Hypothalamus (tissue), 51 donors: ENCODE data around the gene GRM4.

Source experiments
- DNase-seq, 51 donors: peaks; one replicate each; lab custom pipeline; 2025; lab: John Stamatoyannopoulos, UW

GRM4 gene

DNA sequence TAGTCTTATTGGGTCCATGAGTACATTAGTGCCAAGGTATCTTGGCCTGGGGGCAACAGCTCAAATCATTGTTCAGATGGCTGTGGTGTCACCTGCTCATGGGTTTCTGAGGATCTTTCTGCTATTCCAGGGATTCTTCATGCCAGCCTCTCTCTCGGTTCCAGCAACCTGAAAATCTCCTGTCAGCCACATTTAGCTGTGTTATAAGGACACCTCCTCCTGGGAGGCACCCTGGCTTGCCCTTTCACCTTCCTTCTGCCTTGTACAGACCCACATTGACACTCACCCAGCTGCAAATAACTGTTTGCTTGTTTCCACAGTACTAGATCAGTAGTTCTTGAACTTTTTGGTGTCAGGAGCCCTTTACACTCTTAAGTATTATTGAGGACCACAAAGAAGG is 159.9 kb downstream of the GRM4 start:
- no peak for DNase-seq

DNA sequence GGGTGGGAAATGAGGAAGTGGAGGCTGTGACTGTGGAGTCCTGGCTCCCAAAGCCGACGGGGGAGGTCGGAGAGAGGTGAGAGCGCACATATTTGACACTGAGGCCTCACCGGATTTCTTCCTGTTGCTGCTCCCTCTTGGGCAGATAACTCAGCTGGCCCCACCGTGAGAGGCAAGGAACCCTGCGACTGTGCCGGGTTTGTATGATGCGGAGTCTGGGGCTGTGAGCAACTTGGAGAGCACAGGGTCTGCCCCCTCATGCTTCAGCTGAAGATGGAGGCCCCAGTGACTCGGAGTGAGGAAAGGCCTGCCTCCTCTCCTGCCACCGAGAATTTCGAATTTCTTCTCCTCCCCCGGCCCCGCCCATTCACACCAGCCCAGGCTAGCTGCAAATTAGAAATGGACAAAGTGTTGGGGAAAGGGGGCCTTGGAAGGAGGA is 160.6 kb downstream of the GRM4 start:
- no peak for DNase-seq

DNA sequence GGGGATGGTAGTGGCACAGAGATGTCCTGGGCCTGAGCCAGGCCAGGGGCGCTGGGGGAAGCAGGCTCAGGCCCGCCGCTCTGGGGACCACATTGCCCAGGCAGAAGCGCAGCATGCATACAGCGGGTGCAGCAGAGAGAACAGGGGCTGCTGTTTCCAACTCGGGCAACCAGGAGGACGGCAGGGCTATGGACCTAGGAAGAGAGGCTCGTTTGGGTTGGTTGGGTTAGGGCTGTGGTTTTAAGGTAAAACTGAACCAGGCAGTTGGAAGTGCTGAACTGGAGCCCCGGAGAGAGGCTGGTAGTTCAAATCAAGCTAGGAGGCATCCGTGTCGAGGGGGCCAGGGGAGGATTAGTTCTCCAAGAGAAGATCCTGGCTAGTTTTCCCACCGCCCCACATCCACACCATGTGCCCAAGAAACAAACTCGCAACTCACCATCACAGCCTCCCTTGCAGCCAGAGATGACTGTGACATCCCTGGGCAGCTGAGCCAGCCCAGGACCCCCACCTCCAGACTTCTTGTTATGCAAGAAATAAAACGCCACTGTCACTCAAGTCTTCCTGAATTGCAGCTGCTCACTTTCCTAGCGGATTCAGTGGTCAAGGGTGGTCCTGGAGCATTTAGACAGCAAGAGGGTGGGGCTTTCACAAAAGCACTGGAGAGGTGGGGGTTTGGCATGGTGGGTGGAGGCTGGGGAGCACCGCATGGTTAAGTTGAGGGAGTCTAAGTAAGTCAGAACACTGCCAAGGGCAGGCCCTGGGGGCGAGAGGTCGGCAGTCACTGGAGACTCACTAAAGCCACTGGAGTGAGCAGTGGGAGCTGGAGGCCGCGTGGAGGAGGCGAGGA is 161.2 kb downstream of the GRM4 start:
- peak in 1 of 51 donors; percentile 0 for DNase-seq

DNA sequence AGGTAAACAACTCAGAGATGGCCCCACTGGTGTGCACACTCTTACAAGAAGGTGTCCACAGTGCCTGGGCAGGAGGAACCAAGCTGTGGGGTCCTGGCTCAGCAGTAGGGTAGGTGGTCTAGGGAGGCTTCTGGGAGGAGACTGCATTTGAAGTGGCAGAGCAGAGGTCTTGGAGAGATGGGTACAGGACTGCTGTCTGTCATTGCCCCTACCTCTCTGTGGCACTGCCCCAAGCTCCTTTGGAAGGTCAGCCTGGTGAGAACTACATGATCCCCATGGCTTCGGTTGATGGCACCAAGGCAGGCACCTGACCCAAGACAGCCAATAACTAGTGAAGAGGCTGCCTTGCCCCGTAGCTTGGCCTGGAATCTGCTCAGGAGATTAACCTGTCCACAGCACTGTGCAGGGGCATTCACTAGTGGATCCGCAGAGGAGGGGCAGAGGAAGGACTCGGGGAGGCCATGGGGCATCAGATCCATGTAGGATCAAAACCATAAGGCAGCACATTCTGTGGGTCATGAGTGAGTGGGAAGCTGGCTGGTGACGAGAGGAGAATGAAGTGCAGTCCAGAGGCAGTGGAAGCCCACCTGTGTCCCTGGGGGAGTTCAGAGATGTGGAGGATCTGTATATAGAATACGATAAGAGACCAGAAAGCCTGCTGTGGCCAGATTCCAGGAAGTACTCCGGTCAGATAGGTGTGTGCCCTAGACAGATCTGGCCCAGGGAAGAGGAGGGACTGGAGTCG is 162.0 kb downstream of the GRM4 start:
- DNase-seq, result no peak

DNA sequence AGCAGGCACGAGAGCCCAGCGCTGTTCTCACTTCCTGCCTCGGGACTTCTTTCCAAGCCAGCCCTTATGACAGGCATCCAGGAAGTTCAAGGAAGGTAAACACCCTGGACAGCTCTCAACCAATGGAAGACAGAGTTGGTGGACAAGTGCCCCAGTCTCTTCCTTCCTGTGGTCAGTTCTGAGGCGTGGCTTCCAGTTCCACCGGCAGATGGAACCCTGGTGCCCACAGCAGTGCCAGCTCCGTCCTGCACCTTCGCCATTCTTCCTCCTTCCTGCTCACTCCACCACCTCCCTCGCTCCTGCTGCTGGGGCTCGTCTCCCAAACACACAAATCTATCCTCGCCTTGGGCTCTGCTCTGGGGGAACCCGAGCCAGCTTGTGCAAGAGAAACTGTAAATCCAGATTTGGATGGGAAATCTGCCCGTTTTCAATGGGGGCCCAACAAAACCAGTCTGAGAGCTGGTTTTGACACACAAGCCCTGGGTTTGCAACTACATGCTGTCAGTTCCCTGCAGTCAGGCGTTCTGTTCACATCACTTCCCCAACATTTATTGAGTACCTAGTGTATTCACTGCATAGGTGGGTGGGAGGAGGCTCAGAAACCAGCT is 162.7 kb downstream of the GRM4 start:
- no peak for DNase-seq

DNA sequence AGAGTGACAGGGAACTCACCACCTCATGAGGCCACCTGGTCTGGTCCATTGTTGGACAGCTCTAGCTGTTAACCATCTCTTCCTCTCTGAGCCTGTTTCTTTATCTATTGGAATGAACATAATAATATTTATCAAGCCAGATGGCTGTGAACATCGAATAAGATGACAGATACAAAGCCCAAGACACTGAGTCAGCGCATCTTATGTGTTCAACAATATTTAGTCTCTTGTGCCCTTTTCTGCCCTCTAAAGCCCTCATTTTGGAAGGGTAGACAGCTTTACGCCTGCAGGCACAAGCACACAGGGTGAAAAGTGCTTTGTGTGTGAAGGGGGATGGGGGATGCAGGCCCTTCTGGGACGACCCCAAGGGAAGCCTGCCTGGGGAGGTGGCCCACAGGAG is 164.0 kb downstream of the GRM4 start:
- no peak for DNase-seq

DNA sequence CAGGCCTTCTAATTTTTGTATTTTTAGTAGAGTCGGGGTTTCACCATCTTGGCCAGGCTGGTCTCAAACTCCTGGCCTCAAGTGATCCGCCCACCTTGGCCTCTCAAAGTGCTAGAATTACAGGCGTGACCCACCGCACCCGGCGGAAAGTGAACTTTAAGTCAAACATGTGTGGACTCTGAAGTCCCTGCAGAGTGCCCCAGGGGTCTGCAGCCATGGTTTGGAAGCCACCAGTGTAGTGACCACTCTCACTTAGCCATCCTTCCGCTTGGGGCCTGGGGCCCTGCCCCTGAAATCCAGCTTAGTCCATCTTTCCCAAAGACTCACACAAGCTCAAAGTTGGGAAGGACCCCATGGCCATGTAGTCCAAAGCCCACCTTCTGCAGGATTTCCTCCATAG is 164.5 kb downstream of the GRM4 start:
- no peak for DNase-seq

DNA sequence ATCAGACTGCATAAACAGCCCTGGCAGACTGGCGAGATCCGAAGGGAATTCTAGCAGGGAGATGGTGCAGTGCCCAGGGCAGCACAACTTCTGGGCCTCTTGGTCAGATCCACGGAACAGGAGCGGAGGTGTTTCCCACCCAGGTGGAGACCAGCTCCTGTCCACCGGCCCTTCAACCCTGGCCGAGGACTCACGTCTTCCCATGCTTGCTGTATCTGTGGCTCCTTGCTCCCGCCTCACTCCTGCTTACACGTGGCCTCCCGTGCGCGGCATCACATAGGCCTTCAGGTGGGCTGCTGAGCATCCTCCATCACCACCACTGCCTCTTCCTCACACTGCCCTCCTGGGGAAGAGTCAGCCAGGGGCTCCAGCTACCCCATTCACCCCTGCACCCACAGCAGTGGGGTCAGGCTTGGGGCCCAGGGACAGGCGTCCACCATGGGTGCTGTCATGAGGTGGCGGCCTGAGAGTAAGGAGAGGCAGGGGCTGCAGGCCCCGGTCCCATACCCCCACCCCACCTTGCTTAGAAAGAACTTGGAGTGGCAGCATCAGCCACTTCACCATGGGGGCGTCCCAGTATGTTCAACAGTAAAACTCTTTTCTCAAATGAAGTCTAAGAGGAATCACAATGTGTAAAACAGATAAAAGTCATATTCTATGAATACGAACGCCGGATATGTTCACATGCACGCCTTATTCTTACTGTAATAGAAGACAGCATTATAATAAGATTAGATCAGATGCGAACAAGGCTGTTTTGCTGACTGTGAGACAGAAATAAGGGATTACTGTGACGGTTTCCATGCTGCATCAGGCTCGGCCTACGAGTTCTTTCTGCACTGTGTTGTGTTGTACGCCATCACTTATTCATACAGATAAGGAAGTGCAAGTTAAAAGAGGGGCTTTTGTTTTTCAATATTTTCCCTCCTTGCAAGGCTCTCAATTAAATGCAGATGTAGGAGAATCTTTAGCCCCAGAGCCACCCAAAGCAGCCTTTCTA is 165.4 kb downstream of the GRM4 start:
- DNase-seq, result no peak

DNA sequence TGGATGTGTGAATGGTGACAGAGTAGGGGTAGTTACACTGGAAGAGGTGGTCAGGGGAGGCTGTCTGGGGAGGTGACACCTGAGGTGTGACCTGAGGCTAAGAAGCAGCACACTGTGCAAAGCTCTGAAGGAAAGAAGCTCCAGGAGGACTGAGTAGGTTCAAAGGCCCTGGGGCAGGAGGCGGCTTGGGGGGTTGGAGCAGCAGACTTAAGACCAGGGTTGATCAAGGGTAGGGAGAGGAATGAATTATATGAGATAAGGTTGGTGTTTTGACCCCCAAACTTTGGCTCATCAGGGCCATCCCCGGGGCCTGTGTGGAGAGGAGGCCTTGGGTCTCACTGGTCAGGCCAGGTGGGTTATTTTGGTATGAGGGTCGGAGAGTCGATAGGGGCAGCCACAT is 166.1 kb downstream of the GRM4 start:
- no peak for DNase-seq

DNA sequence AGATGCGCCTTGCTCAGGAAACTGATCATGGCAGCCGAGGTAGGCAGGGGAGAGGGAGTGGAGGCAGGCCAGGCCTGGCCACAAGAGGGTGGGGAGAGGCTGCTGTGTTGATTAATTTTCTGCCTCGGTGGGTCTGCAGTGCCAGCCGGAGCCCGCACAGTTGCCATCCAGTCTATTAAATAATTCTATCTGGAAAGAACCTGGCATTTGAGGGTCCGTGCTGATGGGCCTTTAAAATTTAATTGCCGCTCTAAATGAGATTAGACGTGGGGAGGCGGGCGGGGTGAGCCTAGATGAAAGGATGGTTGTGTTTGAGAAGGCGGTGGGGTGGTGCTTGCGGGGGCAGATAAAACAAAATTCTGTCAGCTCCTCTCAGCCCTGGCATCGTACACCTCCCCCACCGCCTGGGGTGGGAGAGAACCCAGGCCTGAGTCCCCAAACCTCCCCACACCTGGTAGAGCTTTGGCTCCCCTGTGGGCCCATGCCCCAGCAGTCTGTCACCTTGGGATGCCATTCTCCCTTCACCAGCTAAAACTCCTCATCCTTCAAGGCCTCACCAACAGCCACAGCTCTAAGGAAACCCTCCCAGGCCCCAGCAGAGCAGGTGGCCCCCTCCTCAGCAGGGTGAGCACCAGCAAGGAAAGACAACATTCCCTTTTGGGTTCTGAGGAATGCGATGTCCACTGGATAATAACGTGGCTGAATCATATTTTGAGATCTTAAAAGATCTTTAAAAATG is 167.3 kb downstream of the GRM4 start:
- no peak for DNase-seq

DNA sequence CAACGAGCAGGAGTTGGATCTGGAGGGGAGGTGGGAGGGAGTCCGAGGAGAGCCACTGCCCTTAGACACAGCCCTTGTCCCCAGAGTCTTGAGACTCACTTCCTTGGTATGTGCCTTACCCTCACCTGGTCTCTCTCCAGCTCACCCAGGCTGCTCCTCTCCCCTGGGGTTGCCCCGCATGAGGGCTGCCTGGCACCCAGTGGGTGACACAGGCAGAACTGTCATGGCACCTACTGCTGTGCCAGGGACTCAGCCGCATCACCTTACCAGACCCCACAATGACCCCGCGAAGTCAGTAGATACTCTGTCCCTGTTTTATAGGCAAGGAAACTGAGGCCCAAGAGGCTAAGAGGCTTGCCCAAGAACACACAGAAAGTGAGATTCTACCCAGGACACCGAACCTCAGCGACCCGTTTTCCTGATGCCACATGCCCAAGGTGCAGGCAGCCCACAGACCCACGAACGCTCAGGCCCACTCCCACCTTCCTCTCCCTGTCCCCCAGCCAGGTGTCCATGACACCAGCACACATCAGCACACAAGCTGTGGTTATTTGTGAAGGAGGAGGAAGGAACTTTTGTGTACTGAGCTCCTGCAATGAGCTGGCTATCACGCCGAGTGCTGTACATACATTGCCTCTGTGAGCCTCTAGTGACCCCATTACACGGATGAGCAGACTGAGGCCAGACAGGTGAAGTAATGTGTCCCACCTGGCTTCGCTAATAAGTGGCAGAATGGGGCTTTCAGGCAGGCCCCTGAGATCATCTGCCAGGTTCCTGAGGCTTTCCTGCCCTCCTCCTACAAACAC is 168.1 kb downstream of the GRM4 start:
- no peak for DNase-seq

DNA sequence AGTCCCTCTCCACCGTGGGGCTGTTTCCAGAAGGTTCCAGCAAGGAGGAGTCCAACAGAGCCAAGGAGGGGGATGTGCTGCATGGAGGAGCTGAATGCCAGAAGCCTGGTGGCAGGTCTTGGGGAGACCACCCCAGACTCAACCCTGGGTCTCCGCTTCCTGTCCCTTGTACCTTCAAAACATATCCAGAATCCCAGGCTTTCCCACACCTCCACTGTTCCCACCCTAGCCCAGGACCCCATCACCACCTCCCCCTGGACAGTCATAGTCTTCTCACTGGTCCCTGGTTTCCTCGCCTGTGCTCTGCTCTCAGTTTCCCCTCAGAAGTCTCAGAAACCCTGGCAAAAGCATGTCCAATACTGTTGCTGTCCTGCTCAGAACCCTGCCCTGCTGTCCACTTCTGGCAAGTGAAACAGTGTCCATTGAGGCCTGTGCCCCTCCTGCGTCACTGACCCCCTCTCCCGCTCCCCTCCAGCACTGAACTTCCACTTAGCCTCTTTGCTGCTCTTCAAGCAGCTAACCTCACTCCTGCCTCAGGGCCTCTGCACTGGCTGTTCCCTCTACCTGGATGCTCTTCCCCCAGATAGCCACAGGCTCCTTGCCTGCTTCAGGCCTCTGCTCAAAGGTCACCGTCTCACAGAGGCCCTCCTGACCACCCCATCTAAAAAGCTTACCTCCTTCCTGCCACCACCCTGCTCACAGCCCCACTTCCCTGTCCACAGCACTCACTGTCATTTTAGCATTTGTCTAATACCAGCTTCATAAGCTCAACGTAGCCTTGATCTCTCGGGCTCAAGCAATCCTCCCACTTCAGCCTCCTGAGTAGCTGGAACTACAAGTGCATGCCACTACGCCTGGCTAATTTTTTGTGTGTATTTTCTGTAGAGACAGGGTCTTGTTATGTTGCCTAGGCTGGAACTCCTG is 169.2 kb downstream of the GRM4 start:
- no peak for DNase-seq

DNA sequence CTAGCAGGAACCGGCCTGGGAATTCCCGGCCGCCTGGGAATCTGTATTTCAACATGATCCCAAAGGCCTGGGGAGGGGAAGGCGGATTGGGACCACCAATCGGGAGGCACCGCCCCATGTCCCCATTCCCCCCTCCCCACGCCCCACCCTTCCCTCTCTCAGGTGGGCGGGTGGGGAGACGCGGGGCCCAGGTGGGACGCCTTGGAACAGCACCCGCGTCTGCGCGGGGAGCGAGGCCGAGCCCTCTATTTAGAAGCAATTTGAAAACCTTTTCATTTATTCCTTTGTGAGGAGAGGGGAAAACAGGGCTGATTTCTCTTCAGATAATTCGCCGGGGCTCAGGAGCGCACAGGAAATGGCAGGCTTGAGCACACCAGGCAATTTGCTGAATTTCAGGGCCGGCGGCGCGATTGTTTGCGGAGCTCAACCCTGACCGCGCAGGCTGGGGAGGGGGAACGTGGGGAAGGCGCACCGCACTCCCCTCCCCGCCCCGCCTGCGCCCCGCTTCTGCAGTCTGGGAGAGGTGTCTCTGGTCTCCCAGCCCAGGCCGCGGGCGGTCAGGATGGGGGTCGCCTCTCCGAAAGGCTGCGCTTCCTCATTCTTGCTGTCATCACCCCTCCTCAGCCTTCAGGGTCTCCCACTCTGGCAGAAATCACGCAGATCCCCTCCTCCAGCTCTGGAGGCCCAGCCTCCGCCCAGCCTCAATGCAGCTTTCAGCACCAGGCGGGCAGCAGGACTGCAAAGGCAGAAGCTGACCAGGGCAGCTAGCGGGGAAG is 170.0 kb downstream of the GRM4 start:
- no peak for DNase-seq

DNA sequence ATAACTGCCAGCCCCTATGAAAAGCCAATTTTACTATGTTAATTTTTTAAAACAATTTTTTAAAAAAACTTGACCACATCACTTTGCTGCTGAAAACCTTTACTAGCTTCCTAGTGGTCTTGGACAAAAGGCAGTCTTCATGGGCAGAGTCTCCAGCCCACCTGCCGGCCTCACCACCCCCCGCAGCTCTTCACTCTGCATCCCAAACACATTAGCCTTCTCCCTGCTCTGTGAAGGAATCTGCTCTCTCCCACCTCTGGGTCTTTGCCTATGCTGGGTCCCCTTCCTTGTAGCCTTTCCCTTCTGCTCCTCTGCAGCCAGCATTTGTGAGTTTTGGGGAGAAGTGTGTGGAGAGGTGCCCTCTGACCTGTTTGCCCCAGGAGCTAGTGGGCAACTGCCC is 171.4 kb downstream of the GRM4 start:
- no peak for DNase-seq

DNA sequence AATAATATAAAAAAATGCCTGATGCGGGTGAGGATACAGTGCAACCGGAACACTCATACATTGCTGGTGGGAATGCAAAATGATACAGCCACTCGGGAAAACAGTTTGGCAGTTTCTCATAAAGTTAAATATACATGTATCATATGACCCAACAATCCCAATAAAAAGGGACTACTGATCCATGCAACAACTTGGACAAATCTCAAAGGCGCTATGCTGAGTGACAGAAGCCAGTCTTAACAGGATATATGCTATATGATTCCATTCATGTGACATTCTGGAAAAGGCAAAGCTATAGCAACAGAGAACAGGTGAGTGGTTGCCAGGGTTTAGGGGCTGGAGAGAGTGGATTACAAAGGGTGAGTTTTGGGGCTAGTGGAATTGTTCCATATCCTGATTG is 171.9 kb downstream of the GRM4 start:
- DNase-seq, result no peak

DNA sequence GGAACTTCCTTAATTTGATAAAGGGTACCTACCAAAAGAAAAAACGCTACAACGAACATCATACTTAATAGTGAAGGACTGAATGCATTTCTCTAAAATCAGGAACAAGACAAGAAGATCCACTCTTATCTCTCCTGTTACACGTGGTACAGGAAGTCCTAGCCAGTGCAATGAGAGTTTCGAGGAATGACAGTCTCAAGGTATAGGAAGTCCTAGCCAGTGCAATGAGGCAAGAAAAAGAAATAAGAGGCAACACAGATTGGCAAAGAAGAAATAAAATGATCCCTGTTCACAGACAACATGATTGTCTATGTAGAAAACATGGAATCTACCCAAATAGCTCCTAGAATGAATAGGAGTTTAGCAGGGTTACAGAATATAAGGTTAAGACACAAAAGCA is 174.3 kb downstream of the GRM4 start:
- DNase-seq, result no peak
